ENCODE data around the gene VAMP4. TPM values are rescaled to one million over a fixed set of nuclear protein-coding genes. Genes with fewer than 3 reads are reported as not detected.

The VAMP4 gene
- total RNA-seq, 1 donor from 2014 or later = 8.4 TPM

DNA sequence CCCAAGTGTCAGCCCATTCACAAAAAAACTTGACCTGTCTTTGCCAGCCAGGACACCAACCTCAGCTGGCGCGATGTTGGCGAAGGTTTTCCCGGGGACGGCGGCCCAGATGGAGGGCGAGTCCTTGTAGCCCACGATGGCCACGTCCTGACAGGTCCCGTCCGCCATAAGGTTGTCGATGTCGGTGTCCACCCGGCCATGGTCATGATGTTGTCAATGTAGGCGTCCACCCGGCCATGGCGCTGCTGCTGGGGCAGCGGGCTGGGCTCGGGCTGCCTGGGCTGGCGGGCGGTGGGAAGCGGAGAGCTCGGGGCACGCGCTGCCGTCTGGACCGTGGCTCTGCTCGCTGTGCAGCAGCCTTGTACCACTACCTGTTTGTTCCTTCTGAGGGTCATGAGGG lies 71.1 kb downstream of the VAMP4 start:
- H3K9me3 Mint-ChIP-seq (ENCODE audit: unreplicated experiment) = no peaks in the 10 kb centered on the region

GRCh38 chr1:171668372-171668771 lies 73.5 kb downstream of the VAMP4 start:
- TF ChIP-seq, protein P1, sequence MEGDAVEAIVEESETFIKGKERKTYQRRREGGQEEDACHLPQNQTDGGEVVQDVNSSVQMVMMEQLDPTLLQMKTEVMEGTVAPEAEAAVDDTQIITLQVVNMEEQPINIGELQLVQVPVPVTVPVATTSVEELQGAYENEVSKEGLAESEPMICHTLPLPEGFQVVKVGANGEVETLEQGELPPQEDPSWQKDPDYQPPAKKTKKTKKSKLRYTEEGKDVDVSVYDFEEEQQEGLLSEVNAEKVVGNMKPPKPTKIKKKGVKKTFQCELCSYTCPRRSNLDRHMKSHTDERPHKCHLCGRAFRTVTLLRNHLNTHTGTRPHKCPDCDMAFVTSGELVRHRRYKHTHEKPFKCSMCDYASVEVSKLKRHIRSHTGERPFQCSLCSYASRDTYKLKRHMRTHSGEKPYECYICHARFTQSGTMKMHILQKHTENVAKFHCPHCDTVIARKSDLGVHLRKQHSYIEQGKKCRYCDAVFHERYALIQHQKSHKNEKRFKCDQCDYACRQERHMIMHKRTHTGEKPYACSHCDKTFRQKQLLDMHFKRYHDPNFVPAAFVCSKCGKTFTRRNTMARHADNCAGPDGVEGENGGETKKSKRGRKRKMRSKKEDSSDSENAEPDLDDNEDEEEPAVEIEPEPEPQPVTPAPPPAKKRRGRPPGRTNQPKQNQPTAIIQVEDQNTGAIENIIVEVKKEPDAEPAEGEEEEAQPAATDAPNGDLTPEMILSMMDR (IDR thresholded peaks at IDR 0.05; ENCODE audit: partially characterized antibody, unreplicated experiment) = no peak

More for the DNA sequence above, 71.1 kb downstream of the VAMP4 start:
- no peak overlapping the region for H3K27ac Mint-ChIP-seq (ENCODE audit: unreplicated experiment)
- no peak overlapping the region for H3K4me3 Mint-ChIP-seq (ENCODE audit: unreplicated experiment)
- H3K4me1 Mint-ChIP-seq (ENCODE audit: low read depth, unreplicated experiment) = no peaks in the 10 kb centered on the region
- H3K36me3 Mint-ChIP-seq (ENCODE audit: unreplicated experiment) = no peaks in the 10 kb centered on the region
- TF ChIP-seq, protein P1 (IDR thresholded peaks at IDR 0.05; ENCODE audit: partially characterized antibody, unreplicated experiment) = no peak
- no peaks in the 10 kb centered on the region for H3K27me3 Mint-ChIP-seq (ENCODE audit: unreplicated experiment)
- DNase-seq = no peak

DNA sequence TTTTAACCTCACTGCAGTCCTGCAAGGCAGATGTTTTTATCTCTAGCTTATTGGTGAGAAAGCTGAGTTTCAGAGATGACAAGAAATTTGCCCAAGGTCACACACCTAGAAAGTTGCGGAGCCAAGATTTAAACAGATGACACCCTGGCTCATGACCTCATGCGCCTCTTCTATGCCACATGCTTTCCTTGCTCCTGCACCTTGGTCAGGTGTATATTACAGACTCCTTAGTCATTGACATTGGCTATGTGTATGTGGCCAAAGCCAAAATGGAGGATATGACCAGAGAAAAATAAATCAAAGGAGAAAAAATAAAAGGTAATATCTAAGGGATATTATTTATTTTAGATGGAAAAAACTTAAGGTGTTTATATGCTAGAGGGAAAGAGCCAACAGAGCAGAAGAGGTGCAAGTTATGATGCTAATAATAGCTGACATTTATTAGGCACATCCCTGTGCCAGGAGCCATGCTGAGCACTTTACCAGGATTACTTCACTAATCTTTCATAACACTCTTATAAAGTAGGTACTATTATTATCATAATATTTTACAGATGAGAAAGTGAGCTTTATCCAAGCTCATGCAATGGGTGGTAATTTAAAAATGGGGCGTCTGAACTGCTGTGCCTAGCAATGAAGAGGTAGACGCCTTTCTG lies 75.6 kb downstream of the VAMP4 start:
- no peak overlapping the region for H3K4me3 Mint-ChIP-seq (ENCODE audit: unreplicated experiment)
- TF ChIP-seq, protein P1 (IDR thresholded peaks at IDR 0.05; ENCODE audit: partially characterized antibody, unreplicated experiment) = no peak
- H3K27me3 Mint-ChIP-seq (ENCODE audit: unreplicated experiment) = no peaks in the 10 kb centered on the region
- no peaks in the 10 kb centered on the region for H3K4me1 Mint-ChIP-seq (ENCODE audit: low read depth, unreplicated experiment)
- H3K27ac Mint-ChIP-seq (ENCODE audit: unreplicated experiment) = no peak overlapping the region
- H3K36me3 Mint-ChIP-seq (ENCODE audit: unreplicated experiment) = no peaks in the 10 kb centered on the region
- no peak for DNase-seq
- no peaks in the 10 kb centered on the region for H3K9me3 Mint-ChIP-seq (ENCODE audit: unreplicated experiment)

More at GRCh38 chr1:171668372-171668771, 73.5 kb downstream of the VAMP4 start:
- no peaks in the 10 kb centered on the region for H3K9me3 Mint-ChIP-seq (ENCODE audit: unreplicated experiment)
- H3K27me3 Mint-ChIP-seq (ENCODE audit: unreplicated experiment) = no peaks in the 10 kb centered on the region
- no peaks in the 10 kb centered on the region for H3K36me3 Mint-ChIP-seq (ENCODE audit: unreplicated experiment)
- no peak overlapping the region for H3K27ac Mint-ChIP-seq (ENCODE audit: unreplicated experiment)
- no peak for DNase-seq
- no peak overlapping the region for H3K4me3 Mint-ChIP-seq (ENCODE audit: unreplicated experiment)
- no peaks in the 10 kb centered on the region for H3K4me1 Mint-ChIP-seq (ENCODE audit: low read depth, unreplicated experiment)

DNA sequence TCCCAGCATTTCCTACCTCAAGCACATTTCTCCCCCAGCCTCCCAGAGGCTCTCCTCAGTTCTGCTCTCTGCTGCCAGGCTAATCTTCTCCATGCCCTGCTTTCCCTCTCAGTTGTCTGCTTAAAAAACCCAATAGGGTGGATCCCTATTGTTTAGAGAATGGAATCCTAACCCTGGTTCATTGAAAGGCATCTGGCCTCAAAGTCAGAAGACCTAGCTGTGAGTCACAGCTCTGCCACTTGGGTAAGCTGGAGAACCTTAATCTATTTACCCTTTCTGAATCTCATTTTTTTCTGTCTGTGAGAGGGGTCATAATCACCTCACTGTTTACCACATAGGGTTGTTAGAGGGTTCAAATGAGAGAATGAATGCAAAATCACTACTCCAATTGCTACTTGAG lies 76.9 kb downstream of the VAMP4 start:
- TF ChIP-seq, protein P1 (IDR thresholded peaks at IDR 0.05; ENCODE audit: partially characterized antibody, unreplicated experiment) = no peak
- Mint-ChIP-seq H3K4me1 (ENCODE audit: low read depth, unreplicated experiment) (no peaks in the 10 kb centered on the region), H3K9me3 (ENCODE audit: unreplicated experiment) (no peaks in the 10 kb centered on the region), H3K4me3 (ENCODE audit: unreplicated experiment) (no peak overlapping the region), H3K27me3 (ENCODE audit: unreplicated experiment) (no peaks in the 10 kb centered on the region), H3K36me3 (ENCODE audit: unreplicated experiment) (no peaks in the 10 kb centered on the region), H3K27ac (ENCODE audit: unreplicated experiment) (no peak overlapping the region)
- no peak for DNase-seq

- Mint-ChIP-seq H3K4me1 (ENCODE audit: low read depth, unreplicated experiment) (no peaks in the 10 kb centered on the region), H3K27me3 (ENCODE audit: unreplicated experiment) (no peaks in the 10 kb centered on the region), H3K36me3 (ENCODE audit: unreplicated experiment) (no peaks in the 10 kb centered on the region), H3K4me3 (ENCODE audit: unreplicated experiment) (no peak overlapping the region), H3K9me3 (ENCODE audit: unreplicated experiment) (no peaks in the 10 kb centered on the region), H3K27ac (ENCODE audit: unreplicated experiment) (peak overlapping the region; percentile 15)
- TF ChIP-seq, protein P1 (IDR thresholded peaks at IDR 0.05; ENCODE audit: partially characterized antibody, unreplicated experiment) = no peak
- DNase-seq = no peak
These were observed 77.8 kb downstream of the VAMP4 start for GRCh38 chr1:171663854-171664575.
